GM21447 (cell line): ENCODE measurements around the gene KRT34.
"Not testable (repeated sequence)": the region's sequence is repeated elsewhere in the genome, so short reads cannot be mapped to it uniquely, and the experiment has no call there.

Experiments
- ATAC-seq: cut with Tn5 transposase; IDR thresholded peaks from one replicate; pipeline ENCODE4 v1.9.1; 2021; ENCODE audit not compliant: unreplicated experiment

Gene KRT34

GRCh38 chr17:41381943-41382342 lies at the start of gene KRT34:
Gene KRT34 (minus strand): TSS chr17:41382306. CDS start chr17:41382246, 60 bp downstream.
- not testable (repeated sequence) for ATAC-seq

GRCh38 chr17:41430376-41430775 lies 48.3 kb upstream of the KRT34 start:
- ATAC-seq = not testable (repeated sequence)

GRCh38 chr17:41429667-41430066 lies 47.6 kb upstream of the KRT34 start:
- no peak for ATAC-seq

- ATAC-seq = no peak
Measured at GRCh38 chr17:41428591-41429291, 46.6 kb upstream of the KRT34 start.

GRCh38 chr17:41424111-41424635 lies 42.1 kb upstream of the KRT34 start, which contains the start of gene KRT37:
Gene KRT37 (minus strand): TSS chr17:41424585. CDS start chr17:41424523, 62 bp downstream.
- ATAC-seq = no peak

GRCh38 chr17:41422586-41422985 lies 40.5 kb upstream of the KRT34 start:
- ATAC-seq = not testable (repeated sequence)

GRCh38 chr17:41421617-41422016 lies 39.5 kb upstream of the KRT34 start:
- ATAC-seq = no peak

GRCh38 chr17:41421116-41421515 lies 39.0 kb upstream of the KRT34 start:
- no peak for ATAC-seq

GRCh38 chr17:41420134-41420533 lies 38.0 kb upstream of the KRT34 start:
- ATAC-seq = no peak

GRCh38 chr17:41419716-41420115 lies 37.6 kb upstream of the KRT34 start:
- no peak for ATAC-seq

- ATAC-seq = no peak
Measured at GRCh38 chr17:41418116-41418860, 36.2 kb upstream of the KRT34 start.

GRCh38 chr17:41417576-41418015 lies 35.5 kb upstream of the KRT34 start:
- ATAC-seq = no peak

GRCh38 chr17:41417127-41417526 lies 35.0 kb upstream of the KRT34 start:
- ATAC-seq = no peak

GRCh38 chr17:41416479-41416878 lies 34.4 kb upstream of the KRT34 start:
- no peak for ATAC-seq

- no peak for ATAC-seq
Measured at GRCh38 chr17:41415833-41416335, 33.8 kb upstream of the KRT34 start.

- no peak for ATAC-seq
Measured at GRCh38 chr17:41415411-41415810, 33.3 kb upstream of the KRT34 start.

GRCh38 chr17:41413982-41414381 lies 31.9 kb upstream of the KRT34 start:
- no peak for ATAC-seq

- no peak for ATAC-seq
Measured at GRCh38 chr17:41413353-41413957, 31.3 kb upstream of the KRT34 start.

GRCh38 chr17:41411072-41411840 lies 29.1 kb upstream of the KRT34 start:
- ATAC-seq = no peak

GRCh38 chr17:41407226-41407625 lies 25.1 kb upstream of the KRT34 start:
- ATAC-seq = no peak

GRCh38 chr17:41406205-41406604 lies 24.1 kb upstream of the KRT34 start:
- ATAC-seq = no peak
